HTR-8/SVneo (cell line): ENCODE results near the gene LDLRAD4.

Experiments used
- DNase-seq: peaks from one replicate; pipeline ENCODE4 v3.0.0; 2011; ENCODE audit warnings: low spot score, mixed read lengths; ENCODE audit not compliant: insufficient read length
- FAIRE-seq: peaks from 2 replicates; lab custom pipeline; 2011; peaks lifted over from hg19 to GRCh38; lab: Jason Lieb, UNC

LDLRAD4 gene

GRCh38 chr18:13298262-13298661, 79.7 kb downstream of the LDLRAD4 start:
- DNase-seq: no peak
- FAIRE-seq: no peak

- no peak for DNase-seq
- no peak for FAIRE-seq
These were observed 81.5 kb downstream of the LDLRAD4 start for GRCh38 chr18:13300029-13300428.

GRCh38 chr18:13300796-13301195, 82.2 kb downstream of the LDLRAD4 start:
- no peak for FAIRE-seq
- no peak for DNase-seq

GRCh38 chr18:13302040-13302439, 83.5 kb downstream of the LDLRAD4 start:
- FAIRE-seq (no peak), DNase-seq (no peak)

- DNase-seq (no peak), FAIRE-seq (peak; percentile 42)
These were observed 84.1 kb downstream of the LDLRAD4 start for GRCh38 chr18:13302457-13303225.

GRCh38 chr18:13303756-13304364, 85.3 kb downstream of the LDLRAD4 start:
- FAIRE-seq: no peak
- no peak for DNase-seq

- no peak for FAIRE-seq
- DNase-seq: no peak
These were observed 86.7 kb downstream of the LDLRAD4 start for GRCh38 chr18:13305301-13305700.

- DNase-seq (no peak), FAIRE-seq (no peak)
These were observed 88.0 kb downstream of the LDLRAD4 start for GRCh38 chr18:13306583-13306982.

GRCh38 chr18:13308369-13308768, 89.8 kb downstream of the LDLRAD4 start:
- FAIRE-seq: no peak
- DNase-seq: no peak

GRCh38 chr18:13309031-13309747, 90.6 kb downstream of the LDLRAD4 start:
- no peak for FAIRE-seq
- no peak for DNase-seq

- DNase-seq (no peak), FAIRE-seq (no peak)
These were observed 91.4 kb downstream of the LDLRAD4 start for GRCh38 chr18:13309748-13310670.

- DNase-seq: no peak
- no peak for FAIRE-seq
These were observed 92.6 kb downstream of the LDLRAD4 start for GRCh38 chr18:13311193-13311592.

GRCh38 chr18:13312515-13312914, 94.0 kb downstream of the LDLRAD4 start:
- no peak for DNase-seq
- FAIRE-seq: no peak

GRCh38 chr18:13313006-13313686, 94.6 kb downstream of the LDLRAD4 start:
- DNase-seq: no peak
- FAIRE-seq: no peak

- DNase-seq: no peak
- FAIRE-seq: no peak
These were observed 96.4 kb downstream of the LDLRAD4 start for GRCh38 chr18:13315000-13315399.

- FAIRE-seq: no peak
These were observed 97.5 kb downstream of the LDLRAD4 start for GRCh38 chr18:13316063-13316462.

GRCh38 chr18:13317801-13318200, 99.2 kb downstream of the LDLRAD4 start:
- DNase-seq (no peak), FAIRE-seq (no peak)

More at GRCh38 chr18:13316063-13316462, 97.5 kb downstream of the LDLRAD4 start:
- DNase-seq: no peak

- no peak for FAIRE-seq
- DNase-seq: no peak
These were observed 100.4 kb downstream of the LDLRAD4 start for GRCh38 chr18:13318731-13319501.

GRCh38 chr18:13319629-13320028, 101.1 kb downstream of the LDLRAD4 start:
- FAIRE-seq: no peak
- DNase-seq: no peak
